Lung (tissue), 12 donors: ENCODE measurements around the gene PRKCB. TPM values are rescaled to one million over a fixed set of nuclear protein-coding genes. Genes with fewer than 3 reads are reported as not detected.
"Not testable (repeated sequence)": the region's sequence is repeated elsewhere in the genome, so short reads cannot be mapped to it uniquely, and the experiment has no call there.

Experiments
- ATAC-seq: fragments of 200-7000 bp; cut with Tn5 transposase; one replicate; pipeline ENCODE4 v1.9.1; 2020; ENCODE audit warnings: moderate number of reproducible peaks; ENCODE audit not compliant: insufficient read depth, low FRiP score
- DNase-seq, 3 donors: peaks; one replicate each; pipeline ENCODE4 v3.0.0-alpha.2; 2013 to 2017
- H3K27ac ChIP-seq, 2 donors: one replicate each; pipeline ENCODE4 v1.5.1; 2013; ENCODE audit warnings: mild to moderate bottlenecking in 2 of 2, moderate library complexity in 2 of 2, control low read depth in 1 of 2, inconsistent platforms in 1 of 2, low read depth in 1 of 2, low read length in 1 of 2
- H3K27me3 ChIP-seq, 3 donors: one replicate each; pipeline ENCODE4 v1.5.1; 2013; ENCODE audit warnings: low read length in 2 of 3; ENCODE audit not compliant: control insufficient read depth in 3 of 3, insufficient read depth in 3 of 3
- H3K36me3 ChIP-seq, 4 donors: one replicate each; pipeline ENCODE4 v1.5.1; 2013; ENCODE audit warnings: low read length in 4 of 4, mild to moderate bottlenecking in 1 of 4, moderate library complexity in 1 of 4; ENCODE audit not compliant: control insufficient read depth in 4 of 4, insufficient read depth in 4 of 4
- H3K4me1 ChIP-seq, 5 donors: one replicate each; pipeline ENCODE4 v1.5.1; 2013; ENCODE audit warnings: low read length in 5 of 5, mild to moderate bottlenecking in 2 of 5, moderate library complexity in 1 of 5; ENCODE audit not compliant: control insufficient read depth in 5 of 5, insufficient read depth in 5 of 5
- H3K4me3 ChIP-seq: one replicate; pipeline ENCODE4 v1.5.1; 2013; ENCODE audit warnings: mild to moderate bottlenecking, control low read depth, moderate library complexity
- H3K9ac ChIP-seq, 2 donors: one replicate each; pipeline ENCODE4 v1.5.1; 2013; ENCODE audit warnings: low read length in 2 of 2, control low read depth in 1 of 2; ENCODE audit not compliant: insufficient read depth in 1 of 2
- H3K9me3 ChIP-seq, 4 donors: one replicate each; pipeline ENCODE4 v1.5.1; 2013; ENCODE audit warnings: low read length in 3 of 4, mild to moderate bottlenecking in 1 of 4, moderate library complexity in 1 of 4; ENCODE audit not compliant: control insufficient read depth in 4 of 4, insufficient read depth in 3 of 4
- CTCF ChIP-seq: IDR thresholded peaks from 2 replicates; pipeline ENCODE4 v1.5.1; 2012; ENCODE audit warnings: mild to moderate bottlenecking; ENCODE audit errors: control extremely low read depth, extremely low read depth
- WGBS, 2 donors: extraction: QIAGEN DNeasy Blood & Tissue Kit; methylation state at CpG; one replicate each; pipeline ENCODE4 v1.1.7; 2013; 5-methylcytosine and 5-hydroxymethylcytosine counted together
- polyA plus RNA-seq, 2 donors: library from polyadenylated mRNA; stranded (reverse); fragments of 200-250 nt; gene quantifications; one replicate each; pipeline ENCODE4 v1.2.1, GENCODE V29; 2013
- total RNA-seq, 2 donors: library from RNA; depleted of rRNA in 1 of 2; stranded (reverse); fragments of >200 nt in 1 of 2; gene quantifications; one replicate each; pipeline ENCODE4 v1.2.1, GENCODE V29; 2014 to 2021
- donor health status: control.
- donor health status: control.
- donor health status: Bipolar disorder and iron deficiency.
- donor health status: healthy.
- donor health status: DM: yes; HTN: yes; CAD: no.

The PRKCB gene
- total and polyA plus RNA-seq, 4 donors = 2.5 to 46.4 (median 21.8) TPM

DNA sequence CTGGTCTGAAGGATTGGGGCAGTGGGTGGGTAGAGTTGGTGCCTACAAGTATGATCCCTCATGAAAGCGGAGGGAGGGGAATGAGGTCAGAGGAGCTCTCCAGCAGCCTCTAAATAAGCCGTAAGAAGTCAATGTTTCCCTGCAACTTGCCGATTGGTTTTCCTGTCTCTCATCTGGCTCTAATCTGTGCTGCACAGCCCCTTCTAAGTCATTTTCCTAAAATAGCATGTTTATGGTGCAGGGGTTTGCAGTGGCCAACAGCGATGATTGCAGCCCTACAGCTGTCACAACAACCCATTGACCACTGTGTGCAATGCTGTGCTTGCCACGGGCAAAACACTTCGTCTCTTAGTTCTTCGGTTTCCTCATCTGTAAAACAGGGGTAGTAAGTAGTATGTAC is 189.2 kb downstream of the PRKCB start:
- ATAC-seq = no peak

DNA sequence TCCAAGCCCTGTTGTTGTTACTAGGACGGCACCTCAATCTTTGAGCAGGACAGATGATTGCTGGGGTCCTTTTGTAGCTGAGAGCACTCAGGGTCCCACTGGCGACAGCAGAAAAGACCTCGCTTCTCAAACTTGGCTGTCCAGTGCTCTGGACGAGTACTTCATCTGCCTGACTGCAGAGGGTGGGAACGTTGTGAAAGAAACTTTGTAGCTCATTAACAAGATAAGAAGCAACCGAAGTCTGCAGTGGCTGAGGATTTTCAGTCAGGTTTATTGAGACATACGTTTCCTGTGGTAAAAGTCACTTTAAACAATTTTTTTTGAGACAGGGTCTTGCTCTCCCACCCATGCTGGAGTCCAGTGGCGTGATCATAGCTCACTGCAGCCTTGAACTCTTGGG is 191.7 kb downstream of the PRKCB start:
- Histone ChIP-seq H3K27me3 (no peaks in the 10 kb centered on the region), H3K9ac (no peak overlapping the region), H3K9me3 (no peaks in the 10 kb centered on the region), H3K4me1 (peaks cover 0 to 4% (median 0%) of the 10 kb centered on the region in 5 donors), H3K27ac (no peak overlapping the region), H3K36me3 (peaks cover 0 to 6% (median under 1%) of the 10 kb centered on the region in 4 donors), H3K4me3 (no peak overlapping the region)
- peak in 2 of 3 donors; percentile 21 to 60 for DNase-seq
- ATAC-seq = no peak
- 49 to 53% methylated on average over 8 of the region's 8 CpGs for WGBS, 2 donors
- TF ChIP-seq CTCF = no peak

More for the DNA sequence above, 189.2 kb downstream of the PRKCB start:
- Histone ChIP-seq H3K9me3 (no peaks in the 10 kb centered on the region), H3K27ac (no peak overlapping the region), H3K4me1 (peaks cover 0 to 4% (median 0%) of the 10 kb centered on the region in 5 donors), H3K4me3 (no peak overlapping the region), H3K27me3 (no peaks in the 10 kb centered on the region), H3K36me3 (no peaks in the 10 kb centered on the region), H3K9ac (no peak overlapping the region)
- WGBS, 2 donors = 81 to 87% methylated on average over 7 of the region's 7 CpGs
- DNase-seq = no peak
- no peak for TF ChIP-seq CTCF

GRCh38 chr16:24029841-24030240 is 194.1 kb downstream of the PRKCB start:
- not testable (repeated sequence) for H3K4me1 ChIP-seq, ATAC-seq, H3K9me3 ChIP-seq, H3K27me3 ChIP-seq, DNase-seq, H3K9ac ChIP-seq, H3K27ac ChIP-seq, H3K4me3 ChIP-seq
- WGBS, 2 donors = 86 to 100% methylated on average over 1 of the region's 1 CpG
- H3K36me3 ChIP-seq = peaks cover 0 to 11% (median 5%) of the 10 kb centered on the region in 4 donors

GRCh38 chr16:24035127-24035842 is 199.5 kb downstream of the PRKCB start:
- DNase-seq (no peak), ATAC-seq (no peak)
- Histone ChIP-seq H3K9me3 (peaks cover 0 to 7% (median 0%) of the 10 kb centered on the region in 4 donors), H3K27ac (no peak overlapping the region), H3K36me3 (peaks cover 0 to 19% (median 7%) of the 10 kb centered on the region in 4 donors), H3K4me1 (peaks cover 0 to 10% (median 0%) of the 10 kb centered on the region in 5 donors), H3K27me3 (no peaks in the 10 kb centered on the region), H3K4me3 (no peak overlapping the region), H3K9ac (no peak overlapping the region)
- TF ChIP-seq CTCF = no peak
- WGBS, 2 donors = 29 to 32% methylated on average over 15 to 17 of the region's 17 CpGs
